ENCODE data around the gene ZFAND5.

The ZFAND5 gene

DNA sequence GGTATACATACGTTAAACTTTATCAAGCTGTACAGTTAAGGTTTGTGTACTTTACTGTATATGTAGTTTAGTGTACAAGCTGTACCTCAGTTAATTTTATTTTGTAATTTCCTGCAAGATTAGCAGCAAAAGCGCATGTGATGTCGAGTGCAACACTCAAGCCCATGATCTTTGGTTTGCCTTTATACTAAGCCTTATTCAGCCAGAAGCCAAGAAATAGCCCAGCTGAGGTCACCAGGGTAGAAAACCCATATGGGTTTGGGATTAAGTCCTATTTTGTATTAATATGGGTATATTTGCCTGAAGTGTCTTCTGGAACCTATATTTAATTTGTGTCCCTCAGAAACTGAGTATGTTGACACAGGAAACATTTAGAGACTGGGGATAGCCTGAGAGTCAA is 59.3 kb downstream of the ZFAND5 start:
- Histone ChIP-seq H3K9me3 (ENCODE audit: low read length) (no peaks in the 10 kb centered on the region), H3K4me3 (ENCODE audit: low read length) (no peak overlapping the region), H3K36me3 (ENCODE audit: insufficient read depth, low read length) (no peaks in the 10 kb centered on the region)

DNA sequence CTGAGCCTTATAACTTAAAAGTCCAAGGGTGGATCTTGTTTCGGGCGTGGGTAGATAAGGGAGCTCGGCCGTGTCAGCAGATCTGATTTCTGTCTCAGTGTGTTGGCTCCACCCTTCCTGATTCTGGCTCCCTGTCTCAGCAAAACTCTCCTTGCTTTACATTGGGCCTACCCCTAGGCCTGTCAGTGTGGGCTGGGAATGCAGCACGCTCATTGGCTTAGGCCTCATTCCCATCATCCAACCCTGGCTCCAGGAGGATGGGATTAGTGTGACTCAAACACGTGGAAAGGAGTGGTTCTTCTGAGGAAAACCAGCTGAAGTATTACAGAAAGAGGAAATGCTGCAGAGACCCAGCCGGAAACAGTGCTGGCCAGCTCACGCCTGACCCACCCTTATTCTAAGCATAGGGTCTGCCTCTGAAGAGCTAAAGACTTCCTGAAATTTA is 59.9 kb downstream of the ZFAND5 start:
- H3K9me3 ChIP-seq (ENCODE audit: low read length) = no peaks in the 10 kb centered on the region
- no peaks in the 10 kb centered on the region for H3K4me1 ChIP-seq (ENCODE audit: insufficient read depth, low read length)
- peaks cover 2% of the 10 kb centered on the region for H3K27me3 ChIP-seq (ENCODE audit: insufficient read depth, low read length)
- H3K36me3 ChIP-seq (ENCODE audit: insufficient read depth, low read length) = no peaks in the 10 kb centered on the region
- no peak overlapping the region for H3K4me3 ChIP-seq (ENCODE audit: low read length)
- H2AFZ ChIP-seq (ENCODE audit: low read depth, low read length) = no peak overlapping the region

More for the DNA sequence above, 59.3 kb downstream of the ZFAND5 start:
- no peaks in the 10 kb centered on the region for H3K4me1 ChIP-seq (ENCODE audit: insufficient read depth, low read length)
- H2AFZ ChIP-seq (ENCODE audit: low read depth, low read length) = no peak overlapping the region
- H3K27me3 ChIP-seq (ENCODE audit: insufficient read depth, low read length) = peaks cover 2% of the 10 kb centered on the region

DNA sequence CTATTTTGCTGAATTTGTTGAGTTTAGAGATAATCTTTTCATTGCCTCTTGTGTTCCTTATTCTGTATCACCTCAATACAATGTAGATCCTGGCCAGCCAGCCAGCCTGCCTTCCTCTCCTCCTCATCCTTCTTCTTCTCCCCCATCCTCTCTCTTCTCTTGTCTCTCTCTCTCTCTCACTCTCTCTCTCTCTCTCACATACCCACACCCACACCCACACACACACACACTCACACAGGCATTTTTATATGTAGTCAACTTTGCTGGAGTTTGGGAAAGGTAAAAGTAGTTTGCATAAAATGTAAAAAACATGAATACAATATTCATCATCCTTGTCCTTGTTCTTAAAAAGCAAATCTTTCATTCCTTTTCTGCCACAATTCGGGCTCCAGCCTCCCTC is 60.5 kb downstream of the ZFAND5 start:
- Histone ChIP-seq H3K4me1 (ENCODE audit: insufficient read depth, low read length) (no peaks in the 10 kb centered on the region), H3K4me3 (ENCODE audit: low read length) (no peak overlapping the region), H3K27me3 (ENCODE audit: insufficient read depth, low read length) (peaks cover 2% of the 10 kb centered on the region), H3K36me3 (ENCODE audit: insufficient read depth, low read length) (no peaks in the 10 kb centered on the region), H3K9me3 (ENCODE audit: low read length) (no peaks in the 10 kb centered on the region), H2AFZ (ENCODE audit: low read depth, low read length) (no peak overlapping the region)
